ENCODE results near the gene HEYL. TPM values are rescaled to one million over a fixed set of nuclear protein-coding genes. Genes with fewer than 3 reads are reported as not detected.
A peak's percentile ranks its signal among the peaks of the same experiment; 100 is the strongest.

Gene HEYL
- total RNA-seq, 1 donor from 2014 or later, result 21.2 TPM

DNA sequence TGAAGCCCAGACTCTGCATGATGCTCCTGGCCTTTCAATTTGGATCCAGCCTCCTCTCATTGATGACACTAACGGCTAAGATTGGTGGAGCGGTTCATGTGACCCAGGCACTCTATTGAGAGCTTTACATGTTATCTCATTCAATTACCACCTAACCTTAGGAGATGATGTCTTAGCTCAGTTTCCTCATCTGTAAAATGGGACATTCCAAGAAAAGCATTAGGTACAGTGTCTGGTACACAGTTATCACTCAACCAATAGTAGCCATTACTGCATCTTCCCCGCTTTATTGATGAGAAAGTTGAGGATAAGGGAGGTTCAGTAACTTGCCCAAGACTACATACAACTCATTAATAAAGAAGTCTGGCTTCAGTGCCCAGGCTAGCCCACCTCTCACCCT lies 17.0 kb downstream of the HEYL start:
- Histone ChIP-seq H3K27me3 (ENCODE audit: low read depth) (no peaks in the 10 kb centered on the region), H3K4me1 (peaks cover 67% of the 10 kb centered on the region), H3K36me3 (no peaks in the 10 kb centered on the region), H3K27ac (replicated peaks) (peak overlapping the region; percentile 85), H3K9me3 (replicated peaks) (no peaks in the 10 kb centered on the region), H3K4me3 (no peak overlapping the region)
- intact Hi-C loops (cut with micrococcal nuclease), result no loop called here
- DNase-seq, result no peak
- TF ChIP-seq, protein P1, sequence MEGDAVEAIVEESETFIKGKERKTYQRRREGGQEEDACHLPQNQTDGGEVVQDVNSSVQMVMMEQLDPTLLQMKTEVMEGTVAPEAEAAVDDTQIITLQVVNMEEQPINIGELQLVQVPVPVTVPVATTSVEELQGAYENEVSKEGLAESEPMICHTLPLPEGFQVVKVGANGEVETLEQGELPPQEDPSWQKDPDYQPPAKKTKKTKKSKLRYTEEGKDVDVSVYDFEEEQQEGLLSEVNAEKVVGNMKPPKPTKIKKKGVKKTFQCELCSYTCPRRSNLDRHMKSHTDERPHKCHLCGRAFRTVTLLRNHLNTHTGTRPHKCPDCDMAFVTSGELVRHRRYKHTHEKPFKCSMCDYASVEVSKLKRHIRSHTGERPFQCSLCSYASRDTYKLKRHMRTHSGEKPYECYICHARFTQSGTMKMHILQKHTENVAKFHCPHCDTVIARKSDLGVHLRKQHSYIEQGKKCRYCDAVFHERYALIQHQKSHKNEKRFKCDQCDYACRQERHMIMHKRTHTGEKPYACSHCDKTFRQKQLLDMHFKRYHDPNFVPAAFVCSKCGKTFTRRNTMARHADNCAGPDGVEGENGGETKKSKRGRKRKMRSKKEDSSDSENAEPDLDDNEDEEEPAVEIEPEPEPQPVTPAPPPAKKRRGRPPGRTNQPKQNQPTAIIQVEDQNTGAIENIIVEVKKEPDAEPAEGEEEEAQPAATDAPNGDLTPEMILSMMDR (IDR thresholded peaks at IDR 0.05; ENCODE audit: borderline replicate concordance), result no peak

- TF ChIP-seq, protein P1 (IDR thresholded peaks at IDR 0.05; ENCODE audit: borderline replicate concordance), result no peak
- intact Hi-C loops (cut with micrococcal nuclease), result no loop called here
- H3K4me3 ChIP-seq, result no peak overlapping the region
- no peaks in the 10 kb centered on the region for H3K27me3 ChIP-seq (ENCODE audit: low read depth)
- DNase-seq, result peak; percentile 58
- H3K27ac ChIP-seq (replicated peaks), result no peak overlapping the region
- no peaks in the 10 kb centered on the region for H3K9me3 ChIP-seq (replicated peaks)
- no peaks in the 10 kb centered on the region for H3K36me3 ChIP-seq
- peaks cover 50% of the 10 kb centered on the region for H3K4me1 ChIP-seq
Observed at GRCh38 chr1:39620659-39621165, 18.7 kb downstream of the HEYL start.

DNA sequence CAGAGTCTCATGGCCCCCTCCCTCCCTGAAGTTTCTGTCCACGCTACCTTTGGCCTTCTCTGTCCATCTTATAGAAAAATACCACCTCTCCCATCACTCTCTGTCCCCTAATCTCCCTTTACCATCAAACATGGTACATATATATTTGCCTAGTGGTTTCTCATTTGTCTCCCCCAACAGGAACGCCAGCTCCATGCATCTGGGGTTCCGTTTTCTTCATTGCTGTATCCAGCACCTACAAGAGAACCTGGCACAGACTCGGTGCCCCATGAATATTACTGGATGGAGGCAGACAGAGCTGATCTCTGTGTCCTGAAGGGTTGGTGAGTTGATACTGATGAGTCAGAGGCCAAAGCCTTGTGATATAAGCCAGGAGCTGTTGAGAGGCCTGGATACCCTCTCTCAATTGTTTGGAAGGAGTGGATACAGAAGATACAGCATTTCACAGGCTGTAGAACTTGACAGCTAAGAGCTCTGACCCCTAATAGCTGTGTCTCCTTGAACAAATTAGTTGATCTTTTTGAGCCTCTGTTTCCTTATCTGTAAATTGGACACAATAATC lies 21.9 kb downstream of the HEYL start:
- no peak for DNase-seq
- no peak overlapping the region for H3K4me3 ChIP-seq
- intact Hi-C loops (cut with micrococcal nuclease), result no loop called here
- TF ChIP-seq, protein P1 (IDR thresholded peaks at IDR 0.05; ENCODE audit: borderline replicate concordance), result no peak
- H3K4me1 ChIP-seq, result peaks cover 19% of the 10 kb centered on the region
- H3K27ac ChIP-seq (replicated peaks), result no peak overlapping the region
- H3K27me3 ChIP-seq (ENCODE audit: low read depth), result no peaks in the 10 kb centered on the region
- no peaks in the 10 kb centered on the region for H3K9me3 ChIP-seq (replicated peaks)
- H3K36me3 ChIP-seq, result no peaks in the 10 kb centered on the region

GRCh38 chr1:39615086-39615673 lies 24.3 kb downstream of the HEYL start:
- no peak overlapping the region for H3K27ac ChIP-seq (replicated peaks)
- TF ChIP-seq, protein P1 (IDR thresholded peaks at IDR 0.05; ENCODE audit: borderline replicate concordance), result no peak
- DNase-seq, result no peak
- no peaks in the 10 kb centered on the region for H3K36me3 ChIP-seq
- H3K4me3 ChIP-seq, result no peak overlapping the region
- H3K27me3 ChIP-seq (ENCODE audit: low read depth), result peaks cover 1% of the 10 kb centered on the region
- H3K9me3 ChIP-seq (replicated peaks), result no peaks in the 10 kb centered on the region
- intact Hi-C loops (cut with micrococcal nuclease), result no loop called here
- H3K4me1 ChIP-seq, result no peaks in the 10 kb centered on the region

DNA sequence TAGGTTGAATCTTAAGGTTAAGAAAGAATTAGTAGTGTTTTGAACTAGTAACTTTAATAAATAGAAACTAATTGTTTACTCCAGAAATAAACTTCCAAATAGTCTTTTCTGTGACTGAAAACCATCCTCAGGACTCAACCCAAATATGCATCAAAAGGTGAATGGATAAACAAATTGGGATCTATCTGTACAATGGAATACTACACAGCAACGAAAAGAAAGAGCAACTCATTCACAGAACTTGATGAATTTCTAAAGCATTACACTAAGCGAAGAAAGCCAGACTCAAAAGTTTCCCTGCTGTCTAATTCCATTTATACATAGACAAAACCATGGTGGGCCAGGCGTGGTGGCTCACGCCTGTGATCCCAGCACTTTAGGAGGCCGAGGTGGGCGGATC lies 25.0 kb downstream of the HEYL start:
- TF ChIP-seq, protein P1 (IDR thresholded peaks at IDR 0.05; ENCODE audit: borderline replicate concordance), result no peak
- intact Hi-C loops (cut with micrococcal nuclease), result no loop called here
- Histone ChIP-seq H3K9me3 (replicated peaks) (no peaks in the 10 kb centered on the region), H3K27me3 (ENCODE audit: low read depth) (peaks cover 8% of the 10 kb centered on the region), H3K36me3 (no peaks in the 10 kb centered on the region), H3K27ac (replicated peaks) (no peak overlapping the region), H3K4me3 (no peak overlapping the region), H3K4me1 (peaks cover 6% of the 10 kb centered on the region)
- no peak for DNase-seq

Measured in left ventricle myocardium inferior (tissue), 1 donor.